Gastrocnemius medialis (tissue), 4 donors: ENCODE measurements around the gene MBL2.
A peak's percentile ranks its signal among the peaks of the same experiment; 100 is the strongest.

Experiments
- CTCF ChIP-seq, 5 experiments: fragments of 450-650 bp in 3 of 5; fragments of 200-600 bp in 2 of 5; sonication (generic) in 2 of 5; IDR thresholded peaks in 4 of 5; conservative IDR thresholded peaks in 1 of 5; 1 replicate in 4 of 5; 2 replicates in 1 of 5; pipeline ENCODE4 v1.5.1; 2016 to 2019; ENCODE audit warnings: antibody characterized with exemption in 5 of 5, mild to moderate bottlenecking in 3 of 5, moderate library complexity in 3 of 5
- POLR2A ChIP-seq, 2 donors: fragments of 450-650 bp; IDR thresholded peaks; one replicate each; pipeline ENCODE4 v1.6.1; 2017; ENCODE audit warnings: antibody characterized with exemption in 2 of 2, mild to moderate bottlenecking in 2 of 2, moderate library complexity in 2 of 2

- TF ChIP-seq CTCF (IDR thresholded peaks at IDR 0.05 in 4 of 5, conservative IDR thresholded peaks at IDR 0.05 in 1 of 5), result peak in 4 of 5 experiments; percentile 35 to 64 (median 50)
- TF ChIP-seq POLR2A (IDR thresholded peaks at IDR 0.05), result no peak
Observed at GRCh38 chr10:52740913-52741675, 31.5 kb downstream of the MBL2 start.
